ENCODE results near the gene TSPAN3. TPM values are rescaled to one million over a fixed set of nuclear protein-coding genes. Genes with fewer than 3 reads are reported as not detected.
A peak's percentile ranks its signal among the peaks of the same experiment; 100 is the strongest.

Gene TSPAN3
- total RNA-seq, 6 experiments from 2014 or later, result 35.6 to 103 (median 63.2) TPM

GRCh38 chr15:77069521-77070121 lies 1.3 kb downstream of the TSPAN3 start:
- H3K27ac ChIP-seq, result no peak overlapping the region
- ATAC-seq (peak in 1 of 4 donors; percentile 8), DNase-seq (no peak)
- peaks cover 0 to 33% (median 12%) of the 10 kb centered on the region in 4 donors for H3K4me1 ChIP-seq
- no peaks in the 10 kb centered on the region for H3K9me3 ChIP-seq
- no peaks in the 10 kb centered on the region for H3K36me3 ChIP-seq
- 20% methylated on average over 12 of the region's 13 CpGs for WGBS (ENCODE audit: insufficient coverage, low coverage, low lambda C conversion rate, missing lambda C conversion rate)
- no peaks in the 10 kb centered on the region for H3K27me3 ChIP-seq
- TF ChIP-seq CTCF (IDR thresholded peaks at IDR 0.05) (no peak), POLR2A (IDR thresholded peaks at IDR 0.05) (no peak)
- intact Hi-C loops (cut with DNase I), result no loop called here
- H3K4me3 ChIP-seq, result peak overlapping the region in 2 of 3 donors; percentile 93

GRCh38 chr15:77068633-77069032 lies 2.3 kb downstream of the TSPAN3 start:
- 88% methylated on average over 7 of the region's 7 CpGs for WGBS (ENCODE audit: insufficient coverage, low coverage, low lambda C conversion rate, missing lambda C conversion rate)
- Histone ChIP-seq H3K4me1 (peaks cover 0 to 43% (median 16%) of the 10 kb centered on the region in 4 donors), H3K36me3 (no peaks in the 10 kb centered on the region), H3K4me3 (no peak overlapping the region), H3K27ac (no peak overlapping the region), H3K9me3 (no peaks in the 10 kb centered on the region), H3K27me3 (no peaks in the 10 kb centered on the region)
- ATAC-seq, result no peak
- TF ChIP-seq POLR2A (IDR thresholded peaks at IDR 0.05), result no peak
- no peak for TF ChIP-seq CTCF (IDR thresholded peaks at IDR 0.05)
- no peak for DNase-seq
- intact Hi-C loops (cut with DNase I), result no loop called here

GRCh38 chr15:77067691-77068367 lies 3.1 kb downstream of the TSPAN3 start:
- TF ChIP-seq POLR2A (IDR thresholded peaks at IDR 0.05), result no peak
- TF ChIP-seq CTCF (IDR thresholded peaks at IDR 0.05), result no peak
- peaks cover 0 to 51% (median 18%) of the 10 kb centered on the region in 4 donors for H3K4me1 ChIP-seq

GRCh38 chr15:77066971-77067690 lies 3.8 kb downstream of the TSPAN3 start:
- DNase-seq, result no peak
- H3K4me3 ChIP-seq, result no peak overlapping the region

More at GRCh38 chr15:77067691-77068367, 3.1 kb downstream of the TSPAN3 start:
- Histone ChIP-seq H3K4me3 (no peak overlapping the region), H3K27ac (peak overlapping the region in 1 of 3 donors; percentile 5), H3K36me3 (no peaks in the 10 kb centered on the region), H3K9me3 (no peaks in the 10 kb centered on the region), H3K27me3 (no peaks in the 10 kb centered on the region)
- intact Hi-C loops (cut with DNase I), result no loop called here
- DNase-seq (no peak), ATAC-seq (no peak)
- 65% methylated on average over 3 of the region's 3 CpGs for WGBS (ENCODE audit: insufficient coverage, low coverage, low lambda C conversion rate, missing lambda C conversion rate)

More at GRCh38 chr15:77066971-77067690, 3.8 kb downstream of the TSPAN3 start:
- Histone ChIP-seq H3K27ac (peak overlapping the region in 1 of 3 donors; percentile 11), H3K9me3 (no peaks in the 10 kb centered on the region), H3K36me3 (no peaks in the 10 kb centered on the region), H3K27me3 (no peaks in the 10 kb centered on the region), H3K4me1 (peaks cover 0 to 58% (median 18%) of the 10 kb centered on the region in 4 donors)
- WGBS (ENCODE audit: insufficient coverage, low coverage, low lambda C conversion rate, missing lambda C conversion rate), result 21% methylated on average over 2 of the region's 3 CpGs
- ATAC-seq, result peak; percentile 19 to 47 (median 34)
- TF ChIP-seq CTCF (IDR thresholded peaks at IDR 0.05) (no peak), POLR2A (IDR thresholded peaks at IDR 0.05) (no peak)
- intact Hi-C loops (cut with DNase I), result no loop called here
